Bronchial epithelial cell (primary cell): ENCODE measurements around the gene SF3B5. TPM values are rescaled to one million over a fixed set of nuclear protein-coding genes. Genes with fewer than 3 reads are reported as not detected.
A peak's percentile ranks its signal among the peaks of the same experiment; 100 is the strongest.

Source experiments
- DNase-seq: peaks from one replicate; pipeline ENCODE4 v3.0.0-alpha.2; 2010; ENCODE audit warnings: low read depth
- FAIRE-seq: peaks from 2 replicates; lab custom pipeline; 2011; peaks lifted over from hg19 to GRCh38; lab: Jason Lieb, UNC
- H3K27me3 ChIP-seq: 2 replicates; pipeline ENCODE4 v1.5.1; 2011; ENCODE audit warnings: low read length; ENCODE audit not compliant: control insufficient read depth, insufficient read depth
- H3K36me3 ChIP-seq: 2 replicates; pipeline ENCODE4 v1.5.1; 2011; ENCODE audit warnings: low read length; ENCODE audit not compliant: control insufficient read depth, insufficient read depth
- H3K4me3 ChIP-seq: 2 replicates; pipeline ENCODE4 v1.5.1; 2011; ENCODE audit warnings: mild to moderate bottlenecking, low read depth, low read length, control low read depth
- total RNA-seq: library from RNA; depleted of rRNA; stranded (reverse); fragments of >200 nt; gene quantifications from 2 replicates; pipeline ENCODE4 v1.2.1, GENCODE V29; 2014
- TF ChIP-seq, protein P1 (sequence below): IDR thresholded peaks from 2 replicates; pipeline ENCODE4 v1.5.1; 2011; ENCODE audit warnings: mild to moderate bottlenecking, moderate library complexity, low read length, control low read depth, inconsistent platforms; ENCODE audit not compliant: insufficient read depth, severe bottlenecking

SF3B5 gene
- total RNA-seq, 1 donor from 2014 or later: 113 TPM

DNA sequence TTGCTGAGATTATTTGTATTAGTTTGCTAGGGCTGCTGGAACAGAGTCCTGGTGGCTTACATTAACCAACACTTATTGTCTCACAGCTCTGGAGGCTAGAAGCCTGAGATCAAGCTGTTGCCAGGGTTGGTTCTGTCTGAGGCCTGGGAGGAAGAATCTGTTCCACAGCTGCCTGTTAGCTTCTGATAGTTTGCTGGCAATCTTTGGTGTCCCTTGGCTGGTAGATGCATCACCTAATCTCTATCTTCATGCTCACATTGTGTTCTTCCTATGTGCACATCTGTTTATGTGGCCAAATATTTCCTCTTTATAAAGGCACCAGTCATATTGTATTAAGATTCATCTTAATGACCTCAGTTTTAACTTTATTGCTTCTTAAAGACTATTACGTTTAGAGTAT lies 19.5 kb downstream of the SF3B5 start:
- DNase-seq (no peak), FAIRE-seq (peak; percentile 76)
- TF ChIP-seq, protein P1, sequence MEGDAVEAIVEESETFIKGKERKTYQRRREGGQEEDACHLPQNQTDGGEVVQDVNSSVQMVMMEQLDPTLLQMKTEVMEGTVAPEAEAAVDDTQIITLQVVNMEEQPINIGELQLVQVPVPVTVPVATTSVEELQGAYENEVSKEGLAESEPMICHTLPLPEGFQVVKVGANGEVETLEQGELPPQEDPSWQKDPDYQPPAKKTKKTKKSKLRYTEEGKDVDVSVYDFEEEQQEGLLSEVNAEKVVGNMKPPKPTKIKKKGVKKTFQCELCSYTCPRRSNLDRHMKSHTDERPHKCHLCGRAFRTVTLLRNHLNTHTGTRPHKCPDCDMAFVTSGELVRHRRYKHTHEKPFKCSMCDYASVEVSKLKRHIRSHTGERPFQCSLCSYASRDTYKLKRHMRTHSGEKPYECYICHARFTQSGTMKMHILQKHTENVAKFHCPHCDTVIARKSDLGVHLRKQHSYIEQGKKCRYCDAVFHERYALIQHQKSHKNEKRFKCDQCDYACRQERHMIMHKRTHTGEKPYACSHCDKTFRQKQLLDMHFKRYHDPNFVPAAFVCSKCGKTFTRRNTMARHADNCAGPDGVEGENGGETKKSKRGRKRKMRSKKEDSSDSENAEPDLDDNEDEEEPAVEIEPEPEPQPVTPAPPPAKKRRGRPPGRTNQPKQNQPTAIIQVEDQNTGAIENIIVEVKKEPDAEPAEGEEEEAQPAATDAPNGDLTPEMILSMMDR: no peak
- H3K27me3 ChIP-seq: no peaks in the 10 kb centered on the region
- no peak overlapping the region for H3K4me3 ChIP-seq
- no peaks in the 10 kb centered on the region for H3K36me3 ChIP-seq

DNA sequence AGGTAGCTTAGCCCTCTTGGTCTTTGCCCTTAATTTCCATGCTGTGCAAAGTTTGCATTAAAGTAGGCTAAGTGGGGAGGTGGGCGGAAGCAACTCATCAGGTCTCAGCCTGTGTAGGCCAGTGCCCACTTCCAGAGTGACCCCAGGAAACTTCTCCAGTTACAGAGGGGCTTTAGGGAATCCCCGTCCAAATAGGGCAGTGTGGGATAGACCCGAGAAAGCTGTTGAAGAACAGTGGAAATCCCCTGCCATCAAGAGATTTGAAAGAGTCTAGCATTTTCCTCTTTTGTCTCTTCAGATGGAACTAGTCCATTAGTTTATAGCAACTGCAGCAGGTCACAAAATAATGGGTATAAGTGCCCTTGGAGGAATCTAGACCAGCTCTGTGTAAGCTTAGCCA lies 20.2 kb downstream of the SF3B5 start:
- TF ChIP-seq, protein P1: no peak
- no peaks in the 10 kb centered on the region for H3K27me3 ChIP-seq
- no peaks in the 10 kb centered on the region for H3K36me3 ChIP-seq
- DNase-seq (no peak), FAIRE-seq (peak; percentile 13)
- H3K4me3 ChIP-seq: no peak overlapping the region

DNA sequence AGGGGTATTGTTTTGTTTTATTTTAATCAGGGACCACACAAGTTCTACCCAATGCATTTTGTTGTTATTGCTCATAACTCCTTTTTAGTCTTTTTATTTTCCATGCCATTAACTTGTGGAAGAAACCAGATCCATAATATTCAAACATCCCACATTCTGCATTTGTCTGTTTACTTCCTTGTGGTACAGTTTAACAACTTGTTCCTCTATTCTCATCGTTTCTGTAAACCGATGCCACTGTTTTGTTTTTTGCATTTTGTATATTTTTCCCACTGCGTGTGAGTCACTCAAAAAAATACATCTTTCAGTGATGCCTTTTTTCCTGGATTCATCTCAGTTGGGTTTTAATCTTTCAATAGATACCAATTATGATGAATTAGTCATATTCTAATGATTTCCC lies 22.3 kb downstream of the SF3B5 start:
- Histone ChIP-seq H3K36me3 (no peaks in the 10 kb centered on the region), H3K4me3 (no peak overlapping the region), H3K27me3 (no peaks in the 10 kb centered on the region)
- no peak for FAIRE-seq
- no peak for DNase-seq
- TF ChIP-seq, protein P1: no peak

DNA sequence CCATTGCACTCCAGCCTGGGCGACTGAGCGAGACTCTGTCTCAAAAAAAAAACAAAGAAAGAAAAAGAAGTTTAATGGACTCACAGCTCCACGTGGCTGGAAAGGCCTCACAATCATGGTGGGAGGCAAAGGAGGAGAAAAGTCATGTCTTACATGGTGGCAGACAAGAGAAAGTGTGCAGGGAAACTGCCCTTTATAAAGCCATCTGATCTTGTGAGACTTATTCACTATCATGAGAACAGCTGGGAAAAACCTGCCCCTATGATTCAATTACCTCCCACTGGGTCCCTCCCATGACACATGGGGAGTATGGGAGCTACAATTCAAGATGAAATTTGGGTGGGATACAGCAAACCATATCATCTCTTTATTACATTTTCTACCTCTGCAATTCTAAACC lies 25.9 kb downstream of the SF3B5 start:
- FAIRE-seq: no peak
- Histone ChIP-seq H3K4me3 (no peak overlapping the region), H3K27me3 (peaks cover 5% of the 10 kb centered on the region), H3K36me3 (no peaks in the 10 kb centered on the region)
- TF ChIP-seq, protein P1: no peak
- DNase-seq: no peak

DNA sequence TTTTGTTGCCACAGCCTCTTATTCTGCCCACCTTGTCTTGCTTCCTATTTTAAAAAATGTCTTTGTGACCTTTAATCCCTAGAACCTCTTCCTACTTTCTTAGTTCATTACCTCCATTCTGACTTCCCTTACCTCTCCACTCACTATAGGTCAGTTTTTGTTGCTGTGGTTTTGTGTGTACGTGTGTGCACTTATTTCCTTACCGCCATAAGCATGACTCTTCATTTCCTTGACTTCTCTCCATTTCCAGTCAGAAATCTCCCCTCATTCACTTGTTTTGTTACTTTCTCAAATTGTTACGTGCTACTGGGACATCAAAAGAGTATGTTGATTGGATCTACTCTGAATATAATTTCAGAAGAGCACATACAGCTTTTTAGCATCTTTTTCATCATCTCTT lies 26.6 kb downstream of the SF3B5 start:
- peaks cover 6% of the 10 kb centered on the region for H3K27me3 ChIP-seq
- DNase-seq (no peak), FAIRE-seq (no peak)
- no peaks in the 10 kb centered on the region for H3K36me3 ChIP-seq
- TF ChIP-seq, protein P1: no peak
- H3K4me3 ChIP-seq: no peak overlapping the region

DNA sequence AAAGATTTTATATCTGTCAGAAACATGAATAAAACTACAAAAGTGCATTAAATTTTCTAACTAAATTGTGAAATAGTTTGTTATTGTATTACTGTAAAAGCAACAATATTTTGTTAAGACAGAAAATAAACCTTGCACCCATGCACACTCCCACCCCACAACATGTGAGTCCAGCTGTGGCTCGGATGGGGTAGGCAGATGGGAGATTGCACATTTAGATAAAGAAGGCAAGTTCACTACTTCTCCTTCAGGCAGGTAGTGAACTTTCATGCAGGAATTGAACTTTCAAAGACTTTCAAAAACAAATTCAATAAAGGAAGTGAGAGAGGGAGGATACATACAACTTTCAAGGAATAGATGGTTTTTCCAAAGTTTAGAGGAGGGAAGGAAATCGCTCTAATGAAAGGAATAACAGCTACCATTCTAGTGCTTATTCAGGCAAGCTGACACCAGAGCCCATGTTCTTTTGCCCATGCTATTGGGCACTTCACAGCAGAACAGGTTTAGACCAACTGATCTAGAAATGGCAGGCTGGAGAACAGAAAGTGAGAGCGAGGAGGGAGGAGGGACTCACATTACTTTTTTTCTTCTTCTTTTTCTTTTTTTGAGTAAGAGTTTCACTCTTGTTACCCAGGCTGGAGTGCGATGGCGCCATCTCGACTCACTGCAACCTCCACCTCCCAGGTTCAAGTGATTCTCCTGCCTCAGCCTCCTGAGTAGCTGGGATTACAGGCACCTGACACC lies 28.5 kb downstream of the SF3B5 start:
- DNase-seq (no peak), FAIRE-seq (no peak)
- no peak overlapping the region for H3K4me3 ChIP-seq
- TF ChIP-seq, protein P1: no peak
- peaks cover 8% of the 10 kb centered on the region for H3K27me3 ChIP-seq
- no peaks in the 10 kb centered on the region for H3K36me3 ChIP-seq
